Sciatic nerve (tissue), 2 donors: Measurements from ENCODE around the gene DNAH8. TPM values are rescaled to one million over a fixed set of nuclear protein-coding genes. Genes with fewer than 3 reads are reported as not detected.
"Not testable (repeated sequence)": the region's sequence is repeated elsewhere in the genome, so short reads cannot be mapped to it uniquely, and the experiment has no call there.

Source experiments
- ATAC-seq: fragments of 200-7000 bp; cut with Tn5 transposase; one replicate; pipeline ENCODE4 v1.9.1; 2020; ENCODE audit warnings: mild to moderate bottlenecking, moderate library complexity
- DNase-seq: peaks from one replicate; pipeline ENCODE4 v3.0.0-alpha.2; 2020; ENCODE audit warnings: low spot score
- intact Hi-C: fragments of 100-400 bp; cut with DNase I; formaldehyde crosslinking; loops from one replicate; pipeline ENCODE4 v1.14.2; 2022
- total RNA-seq: library from RNA; stranded (reverse); fragmentation: NEBNext Ultra II Directional; extraction: Animal tissue kit (Norgen Biotek cat#: 25700); gene quantifications from one replicate; pipeline ENCODE4 v1.2.1, GENCODE V29; 2021
- donor health status: DM: no; HTN: no; CAD: no.
- donor health status: DM: no; HTN: no; CAD: no.

DNAH8 gene
- total RNA-seq, 1 donor from 2014 or later, result 0.13 TPM

DNA sequence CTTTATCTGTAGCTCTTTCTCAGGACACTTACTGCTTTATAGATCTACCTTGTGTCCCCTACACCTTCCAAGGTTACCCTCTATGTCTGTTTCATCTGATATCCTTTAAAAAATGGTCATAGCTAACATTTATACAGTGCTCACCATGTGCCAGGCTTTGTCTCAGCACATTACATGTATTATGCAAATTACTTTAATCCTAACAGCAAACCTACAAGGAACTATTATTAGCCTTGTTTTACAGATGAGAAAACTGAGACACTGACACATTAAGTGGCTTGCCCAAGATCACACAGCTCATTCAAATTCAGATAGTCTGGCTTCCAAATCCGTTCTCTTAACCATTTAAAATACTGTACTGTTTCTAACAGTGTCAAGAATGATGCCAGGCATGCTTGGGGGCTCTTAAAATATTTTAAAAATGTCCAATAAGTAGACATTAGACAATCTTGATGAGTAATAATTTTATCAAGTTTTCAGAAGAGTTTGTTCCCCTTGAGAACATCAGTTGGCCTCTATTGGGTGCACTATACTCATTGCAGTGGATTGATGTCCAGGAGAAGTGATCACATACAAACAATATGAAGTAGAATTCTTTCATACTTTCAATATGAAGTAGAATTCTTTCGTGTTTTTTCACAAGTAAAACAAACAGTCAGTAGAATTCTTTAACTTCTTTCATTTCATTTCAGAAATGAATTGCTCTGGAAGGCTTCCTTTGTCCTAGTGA is 69.6 kb downstream of the DNAH8 start:
- ATAC-seq (no peak), DNase-seq (no peak)
- intact Hi-C loops, result no loop called here

DNA sequence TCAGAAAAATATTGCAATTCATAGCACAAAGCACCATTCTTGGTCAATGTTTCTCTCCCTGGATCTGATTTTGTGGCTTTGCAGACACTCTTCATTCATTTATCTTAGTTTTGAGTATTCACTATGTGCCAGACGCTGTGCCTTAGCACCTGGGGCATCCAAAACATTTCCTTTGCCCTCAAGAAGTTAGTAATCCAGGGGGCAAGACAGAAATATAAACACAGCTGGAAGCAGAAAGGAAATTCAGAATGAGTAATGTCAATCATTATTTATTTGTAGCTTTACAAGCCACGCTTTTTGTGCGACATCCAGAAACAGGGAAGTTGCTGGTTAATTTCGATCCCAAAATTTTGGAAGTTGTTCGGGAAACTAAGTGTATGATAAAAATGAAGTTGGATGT is 71.4 kb downstream of the DNAH8 start:
- DNase-seq (no peak), ATAC-seq (no peak)
- intact Hi-C loops, result no loop called here

GRCh38 chr6:38789256-38789655 is 74.1 kb downstream of the DNAH8 start:
- ATAC-seq (no peak), DNase-seq (no peak)
- intact Hi-C loops, result no loop called here

- ATAC-seq (no peak), DNase-seq (no peak)
- intact Hi-C loops, result no loop called here
Measured at GRCh38 chr6:38792356-38792755, 77.2 kb downstream of the DNAH8 start.

DNA sequence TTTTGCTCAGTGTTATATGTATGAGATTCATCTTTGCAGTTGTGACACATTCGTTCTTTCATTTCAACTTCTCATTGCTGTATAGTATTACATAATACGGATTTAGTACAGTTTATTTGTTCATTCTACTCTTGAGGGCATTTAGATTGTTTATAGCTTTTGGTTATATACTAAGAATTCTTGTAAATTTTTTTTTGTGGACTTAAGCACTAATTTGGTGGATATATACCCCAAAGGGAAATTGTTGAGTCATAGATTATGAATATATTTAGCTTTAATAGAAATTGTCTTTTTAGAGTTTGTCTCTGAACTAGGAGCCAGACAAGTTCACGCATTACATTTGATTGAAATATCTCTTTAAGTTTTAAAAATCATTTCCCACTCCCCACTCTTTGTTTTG is 79.6 kb downstream of the DNAH8 start:
- no peak for ATAC-seq
- DNase-seq, result no peak
- intact Hi-C loops, result no loop called here

DNA sequence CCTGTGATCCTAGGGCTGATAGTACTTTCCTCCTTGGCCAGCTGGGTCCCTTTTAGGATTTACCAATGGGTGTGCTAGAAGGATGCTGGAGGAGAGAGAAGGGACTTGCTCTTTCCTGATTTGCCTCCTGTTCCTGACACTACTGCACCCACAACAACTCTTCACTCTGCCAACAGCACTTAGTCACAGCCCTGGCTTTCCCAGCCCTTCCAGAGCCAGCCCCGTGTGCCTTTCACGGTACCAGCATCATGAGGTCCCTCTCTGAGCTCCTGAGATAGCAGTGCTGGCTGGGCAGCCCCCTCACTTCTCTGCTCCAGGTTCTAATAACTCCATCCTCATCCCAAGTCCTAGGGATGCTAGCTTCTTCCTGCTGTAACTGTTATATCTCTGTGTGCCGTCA is 80.9 kb downstream of the DNAH8 start:
- ATAC-seq (no peak), DNase-seq (no peak)
- intact Hi-C loops, result no loop called here

- DNase-seq, ATAC-seq, intact Hi-C loops: not testable (repeated sequence)
Measured at GRCh38 chr6:38796437-38796836, 81.3 kb downstream of the DNAH8 start.

DNA sequence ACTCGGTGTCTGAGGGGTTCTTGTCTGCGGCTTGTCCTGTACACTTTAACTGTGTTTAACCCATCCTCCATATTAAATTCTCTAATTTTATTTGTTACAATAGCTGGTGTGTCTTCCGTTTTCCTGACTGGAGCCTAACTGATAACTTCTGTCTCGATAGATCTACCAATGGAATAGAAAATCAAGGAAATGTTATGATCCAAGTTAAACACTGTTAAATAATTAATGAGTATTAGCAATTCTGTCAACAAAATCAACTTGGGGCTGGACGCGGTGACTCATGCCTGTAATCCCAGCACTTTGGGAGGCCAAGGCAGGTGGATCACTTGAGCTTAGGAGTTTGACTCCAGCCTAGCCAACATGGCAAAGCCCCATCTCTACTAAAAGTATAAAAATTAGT is 81.7 kb downstream of the DNAH8 start:
- ATAC-seq, result no peak
- intact Hi-C loops, result no loop called here
- no peak for DNase-seq

- intact Hi-C loops, result no loop called here
- DNase-seq, result no peak
- no peak for ATAC-seq
Measured at GRCh38 chr6:38797391-38797790, 82.3 kb downstream of the DNAH8 start.

DNA sequence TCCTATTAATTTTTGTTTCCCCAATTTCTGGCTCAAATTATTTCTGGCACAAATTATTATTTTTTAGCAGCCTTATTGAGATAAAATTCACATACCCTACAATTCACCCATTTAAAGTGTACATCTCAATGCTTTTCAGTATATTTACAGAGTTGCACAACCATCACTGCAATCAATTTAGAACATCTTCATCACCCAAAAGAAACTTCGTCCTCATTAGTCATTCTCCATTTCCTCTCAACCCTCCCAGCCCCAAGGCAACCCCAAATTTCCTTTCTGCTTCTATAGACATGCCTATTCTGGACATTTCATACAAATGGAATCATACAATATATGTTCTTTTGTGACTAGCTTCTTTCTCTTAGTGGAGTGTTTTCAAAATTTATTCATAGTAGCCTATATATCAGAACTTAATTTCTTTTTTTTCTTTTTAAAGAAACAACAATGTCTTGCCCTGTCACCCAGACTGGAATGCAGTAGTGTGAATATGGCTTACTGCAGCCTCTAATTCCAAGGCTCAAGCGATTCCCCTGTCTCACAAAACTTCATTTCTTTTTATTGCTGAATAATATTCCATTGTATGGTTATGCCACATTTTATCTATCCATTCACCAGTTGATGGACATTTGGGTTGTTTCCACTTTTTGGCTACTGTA is 84.5 kb downstream of the DNAH8 start:
- no peak for DNase-seq
- ATAC-seq, result no peak
- intact Hi-C loops, result no loop called here

GRCh38 chr6:38801305-38801704 is 86.2 kb downstream of the DNAH8 start:
- DNase-seq (no peak), ATAC-seq (no peak)
- intact Hi-C loops, result no loop called here

DNA sequence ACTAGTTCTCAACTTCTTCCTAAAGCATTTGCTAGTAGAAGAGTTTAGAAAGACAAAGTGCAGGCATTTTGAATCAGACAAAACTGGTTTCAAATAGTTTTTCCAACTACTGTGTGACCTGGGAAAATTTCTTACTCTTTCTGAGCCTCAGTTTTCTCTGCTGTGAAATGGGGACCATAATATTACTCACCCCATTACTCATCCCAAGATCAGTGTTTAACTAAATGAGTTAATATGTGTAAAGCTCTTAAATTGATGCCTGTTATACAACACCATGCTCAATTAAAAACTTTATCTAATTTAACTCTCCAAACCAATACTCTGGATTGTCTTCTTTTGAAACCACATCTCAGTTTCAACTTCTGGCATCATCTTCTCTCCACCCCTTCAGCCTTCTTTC is 87.4 kb downstream of the DNAH8 start:
- intact Hi-C loops, result no loop called here
- ATAC-seq, result no peak
- DNase-seq, result no peak

DNA sequence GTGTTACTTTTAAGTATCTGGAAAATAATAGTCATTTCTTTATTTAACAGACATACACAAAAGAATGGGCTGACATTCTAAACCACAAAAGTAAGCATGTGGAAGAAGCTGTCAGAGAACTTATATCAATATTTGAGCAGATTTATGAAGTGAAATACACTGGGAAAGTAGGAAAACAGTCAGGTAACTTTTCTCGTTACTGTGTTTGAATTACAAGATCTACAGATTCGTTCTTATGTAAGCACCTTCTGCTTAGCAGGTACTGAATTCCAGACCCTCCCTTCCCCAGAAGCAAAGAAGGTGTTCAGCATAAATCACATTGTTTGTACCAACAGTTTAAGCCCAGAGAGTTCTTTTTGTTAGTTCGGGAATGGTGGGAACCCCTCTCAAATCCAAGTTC is 88.0 kb downstream of the DNAH8 start:
- DNase-seq (no peak), ATAC-seq (no peak)
- intact Hi-C loops, result no loop called here

DNA sequence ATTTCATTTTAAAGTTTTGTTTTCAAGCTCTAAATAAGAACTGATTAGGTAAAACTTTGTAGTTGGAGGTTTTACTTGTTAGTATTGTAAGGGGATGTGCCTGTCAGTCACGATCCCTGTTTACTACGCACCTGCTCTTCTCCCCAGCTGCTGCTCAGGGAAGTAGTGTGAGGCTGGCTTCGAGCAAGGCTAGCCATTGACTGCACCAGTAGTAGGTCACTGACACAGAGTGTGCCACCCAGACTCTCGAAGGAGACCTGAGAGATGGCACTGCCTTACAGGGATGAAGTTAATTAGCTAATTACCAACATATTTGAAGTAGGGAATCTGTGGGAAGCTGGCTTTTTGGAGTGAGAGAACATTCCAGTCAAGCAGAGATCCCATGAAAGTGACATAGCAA is 89.2 kb downstream of the DNAH8 start:
- DNase-seq, result no peak
- intact Hi-C loops, result no loop called here
- no peak for ATAC-seq

- ATAC-seq, result no peak
- DNase-seq, result no peak
- intact Hi-C loops, result no loop called here
Measured at GRCh38 chr6:38805127-38805655, 90.1 kb downstream of the DNAH8 start.

- DNase-seq (no peak), ATAC-seq (no peak)
- intact Hi-C loops, result no loop called here
Measured at GRCh38 chr6:38805692-38806091, 90.6 kb downstream of the DNAH8 start.

DNA sequence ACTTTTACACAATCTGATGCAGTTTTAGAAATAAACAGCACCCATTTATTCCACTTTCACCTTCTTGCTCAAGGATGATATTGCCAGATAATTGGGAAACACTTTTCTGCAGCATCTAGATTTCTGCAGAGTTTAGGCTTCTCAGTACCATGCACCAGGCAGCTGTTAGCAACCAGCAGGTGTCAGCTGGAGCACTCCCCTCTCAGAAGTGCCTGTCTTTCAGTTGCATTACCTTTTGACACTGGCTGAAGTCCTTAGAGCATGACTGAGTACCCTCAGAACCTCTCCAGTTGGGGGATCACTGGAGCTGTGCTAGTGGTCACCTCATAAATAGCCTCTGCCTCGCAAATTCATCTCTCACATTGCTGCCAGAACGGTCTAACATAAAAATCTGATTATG is 91.2 kb downstream of the DNAH8 start:
- intact Hi-C loops, result no loop called here
- DNase-seq, result no peak

GRCh38 chr6:38806833-38807232 is 91.7 kb downstream of the DNAH8 start:
- ATAC-seq (no peak), DNase-seq (no peak)
- intact Hi-C loops, result no loop called here

More for the DNA sequence above, 91.2 kb downstream of the DNAH8 start:
- ATAC-seq, result no peak

- ATAC-seq, result no peak
- intact Hi-C loops, result no loop called here
- DNase-seq, result no peak
Measured at GRCh38 chr6:38808039-38808438, 92.9 kb downstream of the DNAH8 start.

DNA sequence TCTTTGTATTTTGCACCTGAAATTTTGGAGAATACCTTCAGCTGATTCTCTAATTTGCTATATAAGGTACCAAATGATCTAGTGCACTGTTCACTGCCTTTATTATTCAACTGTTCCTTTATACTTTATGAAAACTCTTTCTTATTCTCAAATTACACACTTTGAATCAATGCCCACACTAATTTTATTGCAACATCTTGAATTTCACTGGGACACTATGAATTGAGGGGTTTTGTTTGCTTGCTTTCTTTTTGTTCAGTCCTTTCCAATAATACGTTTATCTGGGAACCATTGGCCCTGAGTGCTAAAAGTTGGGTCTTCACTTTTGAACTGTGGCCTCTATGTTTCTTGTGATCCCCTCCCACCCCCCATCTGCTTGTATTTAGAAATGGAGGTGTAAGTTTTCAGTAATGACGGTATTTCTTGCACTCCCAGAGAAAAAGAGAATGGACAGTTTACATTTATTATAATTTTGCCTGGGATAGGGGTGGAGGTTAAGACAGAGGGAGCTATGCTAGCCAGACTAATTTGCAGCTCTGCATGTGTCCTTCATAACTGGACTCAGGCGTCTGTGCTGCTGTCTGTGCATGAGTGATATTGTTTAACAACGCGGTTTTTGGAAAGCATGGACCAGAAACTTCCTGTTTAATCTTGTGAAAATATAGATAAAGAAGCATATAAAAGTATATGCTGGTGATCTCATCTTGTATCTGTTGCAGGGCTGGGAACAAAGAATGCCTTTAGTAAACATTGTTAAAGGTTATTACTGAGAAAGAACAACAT is 98.1 kb downstream of the DNAH8 start:
- intact Hi-C loops, result no loop called here
- ATAC-seq (no peak), DNase-seq (no peak)
